Transverse colon (tissue), 4 donors: ENCODE measurements around the gene RANBP10. TPM values are rescaled to one million over a fixed set of nuclear protein-coding genes. Genes with fewer than 3 reads are reported as not detected.

Source experiments
- DNase-seq: peaks from one replicate; pipeline ENCODE4 v3.0.0-alpha.2; 2019
- H3K27ac ChIP-seq, 4 donors: fragments of 200-600 bp; sonication (generic); 2 replicates each; pipeline ENCODE4 v1.5.1; 2016 to 2018; ENCODE audit warnings: inconsistent platforms in 4 of 4
- H3K27me3 ChIP-seq: fragments of 200-600 bp; sonication (generic); 2 replicates; pipeline ENCODE4 v1.5.1; 2017; ENCODE audit warnings: inconsistent platforms
- H3K36me3 ChIP-seq, 4 donors: fragments of 200-600 bp; sonication (generic); 2 replicates each; pipeline ENCODE4 v1.5.1; 2017 to 2019; ENCODE audit warnings: inconsistent platforms in 4 of 4
- H3K4me1 ChIP-seq, 4 donors: fragments of 200-600 bp; sonication (generic); 2 replicates each; pipeline ENCODE4 v1.5.1; 2017 to 2020; ENCODE audit warnings: inconsistent platforms in 4 of 4
- H3K4me3 ChIP-seq, 4 donors: fragments of 200-600 bp; sonication (generic); 1 replicate in 1 of 4; 2 replicates in 3 of 4; pipeline versions ENCODE4 v1.5.1 to v1.6.1; 2017 to 2019; ENCODE audit warnings: inconsistent platforms in 4 of 4
- H3K9me3 ChIP-seq, 2 donors: fragments of 200-600 bp; sonication (generic); 2 replicates each; pipeline ENCODE4 v1.5.1; 2017 to 2019; ENCODE audit warnings: inconsistent platforms in 2 of 2
- EP300 ChIP-seq: sonication (generic); formaldehyde crosslinking; IDR thresholded peaks from one replicate; pipeline ENCODE4 v1.6.1; 2017; ENCODE audit warnings: antibody characterized with exemption, low read depth
- POLR2A ChIP-seq: fragments of 450-650 bp; IDR thresholded peaks from one replicate; pipeline ENCODE4 v1.6.1; 2016; ENCODE audit warnings: antibody characterized with exemption, mild to moderate bottlenecking, moderate library complexity
- POLR2AphosphoS5 ChIP-seq, 3 donors: sonication (generic); formaldehyde crosslinking; IDR thresholded peaks; one replicate each; pipeline ENCODE4 v1.6.1; 2016; ENCODE audit warnings: antibody characterized with exemption in 3 of 3
- WGBS, 2 donors: methylation state at CpG; one replicate each; pipeline ENCODE4 v1.1.5; 2018; ENCODE audit warnings: low coverage in 1 of 2; 5-methylcytosine and 5-hydroxymethylcytosine counted together
- in situ Hi-C, 4 donors: fragments of 200-750 bp; cut with MboI; loops; one replicate each; pipeline versions ENCODE4 v1.15.0 to v1.15.1; 2017; ENCODE audit warnings: low sequenced_read_pairs in 3 of 4, low pct_ligation_motif_present in 1 of 4, low pct_unique_long_range_greater_than_20kb in 1 of 4
- intact Hi-C: fragments of 100-400 bp; cut with DNase I; formaldehyde crosslinking; loops from one replicate; pipeline ENCODE4 v1.15.1; 2023; ENCODE audit warnings: low total_unique reads
- total RNA-seq, 4 donors: library from RNA; depleted of rRNA; stranded (reverse); fragments of >200 nt; gene quantifications; one replicate each; pipeline ENCODE4 v1.1.0, GENCODE V29; 2016
- TF ChIP-seq, protein P1 (sequence below), 5 experiments: fragments of 200-600 bp in 3 of 5; fragments of 450-650 bp in 2 of 5; sonication (generic) in 3 of 5; IDR thresholded peaks; 1 replicate in 2 of 5; 2 replicates in 3 of 5; pipeline ENCODE4 v1.5.1; 2016 to 2017; ENCODE audit warnings: antibody characterized with exemption in 5 of 5, inconsistent platforms in 3 of 5, mild to moderate bottlenecking in 2 of 5, moderate library complexity in 1 of 5

RANBP10 gene
- total RNA-seq, 4 donors from 2014 or later = 15.1 to 32.9 (median 19.1) TPM

DNA sequence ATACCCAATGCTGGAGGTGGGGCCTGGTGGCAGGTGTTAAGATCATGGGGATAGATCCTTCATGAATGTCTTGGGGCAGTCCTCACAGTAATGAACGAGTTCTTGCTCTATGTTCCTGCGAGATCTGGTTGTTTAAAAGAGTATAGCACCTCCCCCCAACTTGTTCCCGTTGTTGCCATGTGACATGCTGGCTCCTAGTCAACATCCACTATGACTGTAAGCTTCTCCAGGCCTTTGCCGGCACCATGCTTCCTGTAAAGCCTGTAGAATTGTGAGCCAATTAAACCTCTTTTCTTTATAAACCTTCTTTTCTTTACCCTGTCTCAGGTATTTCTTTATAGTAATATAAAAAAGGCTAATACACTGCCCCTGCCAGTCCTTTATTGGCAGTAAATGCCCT lies 33.3 kb downstream of the RANBP10 start:
- in situ Hi-C loops (no loop called here), intact Hi-C loops (no loop called here)
- peaks cover 0 to 6% (median 2%) of the 10 kb centered on the region in 4 donors for H3K36me3 ChIP-seq
- TF ChIP-seq POLR2A (no peak), EP300 (no peak), POLR2AphosphoS5 (IDR thresholded peaks at IDR 0.05) (no peak)
- TF ChIP-seq, protein P1, sequence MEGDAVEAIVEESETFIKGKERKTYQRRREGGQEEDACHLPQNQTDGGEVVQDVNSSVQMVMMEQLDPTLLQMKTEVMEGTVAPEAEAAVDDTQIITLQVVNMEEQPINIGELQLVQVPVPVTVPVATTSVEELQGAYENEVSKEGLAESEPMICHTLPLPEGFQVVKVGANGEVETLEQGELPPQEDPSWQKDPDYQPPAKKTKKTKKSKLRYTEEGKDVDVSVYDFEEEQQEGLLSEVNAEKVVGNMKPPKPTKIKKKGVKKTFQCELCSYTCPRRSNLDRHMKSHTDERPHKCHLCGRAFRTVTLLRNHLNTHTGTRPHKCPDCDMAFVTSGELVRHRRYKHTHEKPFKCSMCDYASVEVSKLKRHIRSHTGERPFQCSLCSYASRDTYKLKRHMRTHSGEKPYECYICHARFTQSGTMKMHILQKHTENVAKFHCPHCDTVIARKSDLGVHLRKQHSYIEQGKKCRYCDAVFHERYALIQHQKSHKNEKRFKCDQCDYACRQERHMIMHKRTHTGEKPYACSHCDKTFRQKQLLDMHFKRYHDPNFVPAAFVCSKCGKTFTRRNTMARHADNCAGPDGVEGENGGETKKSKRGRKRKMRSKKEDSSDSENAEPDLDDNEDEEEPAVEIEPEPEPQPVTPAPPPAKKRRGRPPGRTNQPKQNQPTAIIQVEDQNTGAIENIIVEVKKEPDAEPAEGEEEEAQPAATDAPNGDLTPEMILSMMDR (IDR thresholded peaks at IDR 0.05) = no peak
- DNase-seq = peak; percentile 14
- H3K4me3 ChIP-seq = no peak overlapping the region
- H3K27me3 ChIP-seq = no peaks in the 10 kb centered on the region
- H3K27ac ChIP-seq = peak overlapping the region in 1 of 4 donors; percentile 12
- peaks cover 0 to 17% (median 11%) of the 10 kb centered on the region in 4 donors for H3K4me1 ChIP-seq
- H3K9me3 ChIP-seq = no peaks in the 10 kb centered on the region
- WGBS, 2 donors = 43 to 51% methylated on average over 1 to 4 of the region's 4 CpGs

DNA sequence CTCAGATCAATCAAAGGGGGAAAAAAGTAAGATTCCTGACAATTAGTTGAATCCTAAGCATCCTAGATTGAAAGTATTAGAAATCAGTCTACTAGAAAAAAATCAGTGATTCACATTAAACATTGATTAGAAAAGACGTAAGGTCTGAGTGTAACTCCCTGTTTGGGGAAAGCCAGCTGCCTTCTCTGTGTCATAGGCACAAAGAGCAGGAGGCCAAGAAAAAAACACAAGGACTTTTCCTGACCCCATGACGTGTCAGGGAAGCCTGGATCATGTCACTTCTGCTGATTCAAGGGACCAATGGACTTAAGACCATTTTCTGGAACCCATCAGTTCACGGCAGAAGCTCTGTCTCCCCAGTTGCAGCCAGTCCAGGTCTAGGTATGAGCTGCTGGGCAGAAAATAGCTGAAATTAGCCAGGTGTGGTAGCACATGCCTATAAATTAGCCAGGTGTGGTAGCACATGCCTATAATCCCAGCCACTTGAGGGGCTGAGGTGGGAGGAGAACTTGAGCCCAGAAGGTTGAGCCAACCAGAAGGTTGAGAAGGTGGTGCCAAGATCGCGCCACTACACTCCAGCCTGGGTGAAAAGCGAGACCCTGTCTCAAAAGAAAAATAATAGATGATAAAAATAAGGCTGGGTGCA lies 35.9 kb downstream of the RANBP10 start:
- in situ Hi-C loops (no loop called here), intact Hi-C loops (no loop called here)

DNA sequence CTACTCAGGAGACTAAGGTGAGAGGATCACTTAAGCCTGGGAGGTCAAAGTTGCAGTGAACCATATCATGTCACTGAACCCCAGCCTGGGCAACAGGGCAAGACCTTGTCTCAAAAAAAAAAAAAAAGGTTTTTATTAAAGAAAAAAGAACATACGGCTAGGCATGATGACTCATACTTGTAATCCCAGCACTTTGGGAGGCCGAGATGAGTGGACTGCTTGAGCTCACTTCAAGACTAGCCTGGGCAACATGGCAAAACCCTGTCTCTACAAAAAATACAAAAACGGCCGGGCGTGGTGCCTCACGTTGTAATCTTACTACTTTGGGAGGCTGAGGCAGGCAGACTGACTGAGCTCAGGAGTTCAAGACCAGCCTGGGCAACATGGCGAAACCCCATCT lies 38.4 kb downstream of the RANBP10 start:
- Histone ChIP-seq H3K27ac (no peak overlapping the region), H3K27me3 (no peaks in the 10 kb centered on the region), H3K9me3 (no peaks in the 10 kb centered on the region), H3K4me1 (peaks cover 0 to 2% (median under 1%) of the 10 kb centered on the region in 4 donors), H3K4me3 (no peak overlapping the region), H3K36me3 (peaks cover 0 to 6% (median 2%) of the 10 kb centered on the region in 4 donors)
- in situ Hi-C loops (no loop called here), intact Hi-C loops (no loop called here)
- no peak for DNase-seq
- WGBS, 2 donors = 43 to 80% methylated on average over 1 to 7 of the region's 7 CpGs
- TF ChIP-seq, protein P1 (IDR thresholded peaks at IDR 0.05) = no peak
- no peak for TF ChIP-seq EP300

More for the DNA sequence above, 35.9 kb downstream of the RANBP10 start:
- Histone ChIP-seq H3K27me3 (no peaks in the 10 kb centered on the region), H3K27ac (no peak overlapping the region), H3K4me3 (no peak overlapping the region), H3K4me1 (peaks cover 0 to 17% (median 11%) of the 10 kb centered on the region in 4 donors), H3K9me3 (no peaks in the 10 kb centered on the region), H3K36me3 (peaks cover 0 to 6% (median 2%) of the 10 kb centered on the region in 4 donors)
- 91 to 98% methylated on average over 4 to 6 of the region's 6 CpGs for WGBS, 2 donors
- DNase-seq = no peak
- TF ChIP-seq EP300 (no peak), POLR2A (no peak), POLR2AphosphoS5 (IDR thresholded peaks at IDR 0.05) (no peak)
- TF ChIP-seq, protein P1 (IDR thresholded peaks at IDR 0.05) = no peak

DNA sequence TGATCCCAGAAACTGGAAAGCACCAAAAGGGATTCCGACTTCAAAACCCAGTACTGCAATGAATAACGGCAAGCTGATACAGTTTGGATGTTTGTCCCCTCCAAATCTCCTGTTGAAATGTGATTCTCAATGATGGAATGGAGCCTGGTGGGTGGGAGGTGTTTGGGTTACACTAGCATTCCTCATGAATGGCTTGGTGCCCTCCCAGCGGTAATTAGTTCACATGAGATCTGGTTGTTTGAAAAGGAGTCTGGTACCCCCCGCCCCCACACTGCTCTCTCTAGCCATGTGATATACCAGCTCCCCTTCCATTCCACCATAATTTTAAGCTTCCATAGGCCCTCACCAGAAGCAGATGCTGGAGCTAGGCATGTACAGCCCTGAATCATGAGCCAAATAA lies 40.1 kb downstream of the RANBP10 start:
- H3K27me3 ChIP-seq = no peaks in the 10 kb centered on the region
- no peaks in the 10 kb centered on the region for H3K9me3 ChIP-seq
- no peak for TF ChIP-seq POLR2A
- H3K27ac ChIP-seq = no peak overlapping the region
- H3K4me3 ChIP-seq = no peak overlapping the region
- in situ Hi-C loops = no loop called here
- H3K36me3 ChIP-seq = peaks cover 0 to 6% (median 2%) of the 10 kb centered on the region in 4 donors
- H3K4me1 ChIP-seq = no peaks in the 10 kb centered on the region
- no peak for DNase-seq
- 98% methylated on average over 4 of the region's 4 CpGs; no CpG with 5 or more reads in 1 of the 2 donors for WGBS, 2 donors
- intact Hi-C loops = no loop called here
